GM12892 (cell line): ENCODE data around the gene CRABP1.

ENCODE experiments used
- POLR2A ChIP-seq: IDR thresholded peaks from 2 replicates; pipeline ENCODE4 v1.6.1; 2011; ENCODE audit warnings: low read depth, low read length, control low read depth
- POLR2AphosphoS5 ChIP-seq: IDR thresholded peaks from 2 replicates; pipeline ENCODE4 v1.6.1; 2011; ENCODE audit warnings: low read depth, low read length, control low read depth
- TAF1 ChIP-seq: IDR thresholded peaks from 2 replicates; pipeline ENCODE4 v1.6.1; 2011; ENCODE audit warnings: low read depth, mild to moderate bottlenecking, control low read depth, low read length, borderline replicate concordance

- TF ChIP-seq POLR2A (no peak), POLR2AphosphoS5 (no peak), TAF1 (no peak)
Measured at GRCh38 chr15:78345396-78346125, 5.4 kb downstream of the CRABP1 start.
